Neutrophil (primary cell): Measurements from ENCODE around the gene PHYH.
"Not testable (repeated sequence)": the region's sequence is repeated elsewhere in the genome, so short reads cannot be mapped to it uniquely, and the experiment has no call there.

Experiments used
- H3K27ac ChIP-seq: fragments of 200-600 bp; sonication (generic); 2 replicates; pipeline ENCODE4 v1.5.1; 2016; ENCODE audit warnings: mild to moderate bottlenecking, moderate library complexity
- H3K27me3 ChIP-seq: fragments of 200-600 bp; sonication (generic); 2 replicates; pipeline ENCODE4 v1.6.0; 2016; ENCODE audit warnings: mild to moderate bottlenecking
- H3K36me3 ChIP-seq: fragments of 200-600 bp; sonication (generic); 2 replicates; pipeline ENCODE4 v1.5.1; 2017
- H3K4me1 ChIP-seq, 2 experiments: fragments of 200-600 bp in 1 of 2; sonication (generic) in 1 of 2; 1 replicate in 1 of 2; 2 replicates in 1 of 2; pipeline versions ENCODE4 v1.5.1 to v1.6.1; 2013 to 2016; ENCODE audit warnings: low read depth in 1 of 2, low read length in 1 of 2, mild to moderate bottlenecking in 1 of 2, moderate library complexity in 1 of 2; ENCODE audit not compliant: control insufficient read depth in 1 of 2, insufficient read depth in 1 of 2
- H3K4me3 ChIP-seq, 2 experiments: fragments of 200-600 bp in 1 of 2; sonication (generic) in 1 of 2; 1 replicate in 1 of 2; 2 replicates in 1 of 2; pipeline ENCODE4 v1.5.1; 2013 to 2016; ENCODE audit warnings: low read depth in 1 of 2, low read length in 1 of 2, mild to moderate bottlenecking in 1 of 2, moderate library complexity in 1 of 2
- H3K9me3 ChIP-seq: fragments of 200-600 bp; sonication (generic); 2 replicates; pipeline ENCODE4 v1.5.1; 2016
- TF ChIP-seq, protein P1 (sequence below): fragments of 200-600 bp; sonication (generic); IDR thresholded peaks from 2 replicates; pipeline ENCODE4 v1.5.1; 2016; ENCODE audit warnings: antibody characterized with exemption

The PHYH gene

DNA sequence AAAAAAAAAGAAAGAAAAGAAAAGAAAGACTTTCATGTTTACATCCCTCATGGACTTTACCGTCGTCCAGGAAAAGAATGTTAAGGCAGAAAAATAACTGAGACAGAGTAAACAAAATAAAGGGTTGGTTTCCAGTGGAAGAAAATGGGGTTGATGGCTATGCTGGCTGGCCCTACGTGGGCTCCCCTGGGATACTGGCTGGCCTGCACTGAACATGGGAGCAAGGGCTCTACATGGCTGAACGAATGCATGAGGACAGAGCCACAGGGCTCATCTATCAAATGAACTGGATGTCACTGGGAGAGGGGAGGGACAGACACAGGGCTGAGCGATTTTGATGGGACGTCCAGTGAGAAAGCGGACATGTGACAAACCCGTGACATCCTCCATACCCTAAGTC is 63.2 kb downstream of the PHYH start:
- Histone ChIP-seq H3K9me3 (no peaks in the 10 kb centered on the region), H3K4me3 (no peak overlapping the region), H3K27me3 (no peaks in the 10 kb centered on the region), H3K27ac (no peak overlapping the region), H3K36me3 (no peaks in the 10 kb centered on the region), H3K4me1 (no peaks in the 10 kb centered on the region)
- TF ChIP-seq, protein P1, sequence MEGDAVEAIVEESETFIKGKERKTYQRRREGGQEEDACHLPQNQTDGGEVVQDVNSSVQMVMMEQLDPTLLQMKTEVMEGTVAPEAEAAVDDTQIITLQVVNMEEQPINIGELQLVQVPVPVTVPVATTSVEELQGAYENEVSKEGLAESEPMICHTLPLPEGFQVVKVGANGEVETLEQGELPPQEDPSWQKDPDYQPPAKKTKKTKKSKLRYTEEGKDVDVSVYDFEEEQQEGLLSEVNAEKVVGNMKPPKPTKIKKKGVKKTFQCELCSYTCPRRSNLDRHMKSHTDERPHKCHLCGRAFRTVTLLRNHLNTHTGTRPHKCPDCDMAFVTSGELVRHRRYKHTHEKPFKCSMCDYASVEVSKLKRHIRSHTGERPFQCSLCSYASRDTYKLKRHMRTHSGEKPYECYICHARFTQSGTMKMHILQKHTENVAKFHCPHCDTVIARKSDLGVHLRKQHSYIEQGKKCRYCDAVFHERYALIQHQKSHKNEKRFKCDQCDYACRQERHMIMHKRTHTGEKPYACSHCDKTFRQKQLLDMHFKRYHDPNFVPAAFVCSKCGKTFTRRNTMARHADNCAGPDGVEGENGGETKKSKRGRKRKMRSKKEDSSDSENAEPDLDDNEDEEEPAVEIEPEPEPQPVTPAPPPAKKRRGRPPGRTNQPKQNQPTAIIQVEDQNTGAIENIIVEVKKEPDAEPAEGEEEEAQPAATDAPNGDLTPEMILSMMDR = no peak

DNA sequence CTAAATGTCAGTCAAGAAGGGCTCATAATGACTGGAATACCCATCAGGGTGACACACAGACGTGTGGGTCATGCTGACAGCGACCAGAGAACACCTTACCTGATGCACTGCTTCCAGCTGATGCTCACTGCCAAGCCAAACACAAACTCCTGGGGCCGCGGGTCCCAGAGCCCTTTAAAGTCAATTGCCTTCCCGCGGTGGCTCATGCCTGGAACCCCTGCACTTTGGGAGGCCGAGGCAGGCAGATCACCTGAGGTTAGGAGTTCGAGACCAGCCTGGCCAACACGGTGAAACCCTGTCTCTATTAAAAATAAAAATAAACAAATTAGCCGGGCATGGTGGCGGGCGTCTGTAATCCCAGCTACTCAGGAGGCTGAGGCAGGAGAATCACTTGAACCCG is 65.1 kb downstream of the PHYH start:
- H3K27me3 ChIP-seq, H3K36me3 ChIP-seq, H3K4me3 ChIP-seq, H3K4me1 ChIP-seq, H3K9me3 ChIP-seq, H3K27ac ChIP-seq: not testable (repeated sequence)

DNA sequence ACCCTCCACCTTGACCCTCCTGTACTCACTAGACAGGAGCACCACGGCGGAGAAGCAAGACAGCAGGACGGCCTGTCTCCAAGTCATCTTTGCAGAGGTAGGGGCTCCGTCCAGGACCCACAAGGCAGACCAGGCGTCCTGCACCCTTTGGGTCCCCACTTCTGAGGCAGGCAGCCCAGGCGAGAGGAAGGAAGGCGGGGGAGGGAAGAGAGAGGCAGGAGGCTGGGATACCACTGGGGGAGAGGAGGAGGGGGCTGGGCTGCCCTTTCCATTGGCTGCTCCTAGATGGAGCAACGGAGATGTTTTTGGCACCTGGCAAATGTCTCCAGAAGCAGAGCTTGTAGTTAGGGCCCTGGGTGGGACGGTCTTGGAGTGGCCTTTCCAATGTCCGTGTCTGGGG is 65.7 kb downstream of the PHYH start, which contains the start of gene UCMA:
TSS of gene UCMA (minus strand) at position 203 of the 400 bp plus-strand sequence. CDS start at position 87, 116 bp downstream.
- TF ChIP-seq, protein P1 = no peak
- H3K27ac ChIP-seq = no peak within 1 kb of the TSS
- no peaks in the 10 kb centered on the region for H3K4me1 ChIP-seq
- no peaks in the 10 kb centered on the region for H3K9me3 ChIP-seq
- H3K36me3 ChIP-seq = no peaks in the 10 kb centered on the region
- H3K4me3 ChIP-seq = no peak within 1 kb of the TSS
- no peaks in the 10 kb centered on the region for H3K27me3 ChIP-seq

DNA sequence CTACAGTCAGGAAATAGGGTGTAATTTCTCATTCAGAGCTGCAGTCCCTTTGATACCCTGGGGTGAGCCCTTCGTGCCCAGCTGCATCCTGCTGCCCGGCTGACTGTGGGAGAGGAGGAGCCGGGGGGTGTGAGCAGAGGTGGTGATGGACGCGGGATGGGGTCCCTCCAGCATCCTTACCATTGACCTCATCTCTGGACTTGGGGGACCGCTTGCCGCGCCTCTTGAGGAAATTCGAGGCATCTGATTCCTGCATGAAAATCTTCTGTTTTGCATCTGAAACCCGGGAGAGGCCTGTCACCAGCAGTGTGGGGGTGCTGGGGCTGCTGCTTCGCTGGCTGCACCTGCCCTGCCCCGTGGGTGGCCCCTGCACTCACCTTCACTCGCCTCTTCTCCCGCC is 66.5 kb downstream of the PHYH start:
- H3K4me1 ChIP-seq = no peaks in the 10 kb centered on the region
- no peaks in the 10 kb centered on the region for H3K9me3 ChIP-seq
- TF ChIP-seq, protein P1 = no peak
- no peaks in the 10 kb centered on the region for H3K27me3 ChIP-seq
- H3K36me3 ChIP-seq = no peaks in the 10 kb centered on the region
- no peak overlapping the region for H3K4me3 ChIP-seq
- no peak overlapping the region for H3K27ac ChIP-seq

DNA sequence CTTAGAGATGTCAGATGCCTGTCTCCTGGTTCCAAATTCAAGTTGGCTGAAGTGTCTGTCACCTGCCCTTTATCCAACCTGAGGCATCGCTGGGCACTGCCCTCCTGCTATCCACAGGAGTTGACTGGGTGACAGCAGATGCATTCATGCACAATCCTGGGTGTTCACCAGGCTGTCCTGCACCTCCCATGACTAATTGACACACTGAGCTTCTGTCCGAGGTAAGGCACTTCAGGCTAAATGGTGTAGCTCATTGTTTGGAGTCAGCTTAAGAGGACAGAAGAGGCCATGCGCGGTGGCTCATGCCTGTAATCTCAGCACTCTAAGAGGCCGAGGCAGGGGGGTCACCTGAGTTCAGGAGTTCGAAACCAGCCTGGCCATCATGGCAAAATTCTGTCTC is 68.1 kb downstream of the PHYH start:
- TF ChIP-seq, protein P1 = no peak
- Histone ChIP-seq H3K36me3 (no peaks in the 10 kb centered on the region), H3K4me3 (no peak overlapping the region), H3K4me1 (no peaks in the 10 kb centered on the region), H3K9me3 (no peaks in the 10 kb centered on the region), H3K27ac (no peak overlapping the region), H3K27me3 (no peaks in the 10 kb centered on the region)

DNA sequence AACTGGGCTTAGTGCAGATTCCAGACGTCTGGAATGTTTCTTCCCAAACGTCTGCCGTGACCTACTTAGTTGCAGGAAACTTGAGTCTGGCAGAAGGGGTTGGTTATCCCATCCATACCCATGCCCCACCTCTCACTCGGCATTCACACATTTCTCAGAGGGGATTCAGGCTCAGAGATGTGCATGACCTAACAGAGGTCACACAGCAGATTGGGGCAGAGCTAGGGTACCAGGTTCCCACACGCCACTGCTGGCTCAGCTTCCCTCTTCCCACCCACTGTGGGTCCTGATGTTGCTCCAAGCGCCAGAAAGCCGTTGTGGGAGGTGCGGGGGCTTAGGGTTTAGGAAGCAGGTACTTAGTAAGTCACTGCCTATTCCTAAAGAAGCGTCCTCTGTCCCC is 68.7 kb downstream of the PHYH start:
- H3K9me3 ChIP-seq = no peaks in the 10 kb centered on the region
- H3K27me3 ChIP-seq = no peaks in the 10 kb centered on the region
- H3K4me3 ChIP-seq = no peak overlapping the region
- H3K27ac ChIP-seq = no peak overlapping the region
- H3K36me3 ChIP-seq = no peaks in the 10 kb centered on the region
- no peaks in the 10 kb centered on the region for H3K4me1 ChIP-seq
- TF ChIP-seq, protein P1 = no peak
